Hematopoietic multipotent progenitor cell treated with erythropoietin and hydrocortisone succinate and interleukin-3 and kit ligand, for 17 days (in vitro differentiated cells): Measurements from ENCODE around the gene ST3GAL3.

Experiments
- DNase-seq: peaks from one replicate; pipeline ENCODE4 v3.0.0-alpha.2; 2015; ENCODE audit warnings: low spot score

The ST3GAL3 gene

DNA sequence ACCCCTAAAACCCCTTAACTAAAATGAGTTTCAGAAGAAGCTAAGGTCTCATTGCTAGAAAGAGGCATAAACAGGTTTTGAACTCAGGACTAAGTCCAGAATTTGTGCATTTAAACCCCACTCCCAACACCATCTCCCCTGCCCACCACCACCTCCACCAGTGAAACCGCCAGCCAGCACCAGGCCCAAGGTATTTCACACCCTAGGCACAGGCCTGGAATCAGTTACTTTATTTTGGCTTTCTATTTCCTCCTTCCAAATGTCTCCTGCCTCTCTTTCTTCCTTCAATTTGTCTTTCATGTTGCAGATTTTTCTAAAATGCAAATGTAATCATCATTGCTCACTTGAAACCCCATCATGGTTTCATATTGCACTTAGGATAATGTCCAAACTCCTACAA, 237.5 kb downstream of the ST3GAL3 start:
- no peak for DNase-seq

- DNase-seq, result no peak
These were observed 238.4 kb downstream of the ST3GAL3 start for GRCh38 chr1:43945674-43946235.

DNA sequence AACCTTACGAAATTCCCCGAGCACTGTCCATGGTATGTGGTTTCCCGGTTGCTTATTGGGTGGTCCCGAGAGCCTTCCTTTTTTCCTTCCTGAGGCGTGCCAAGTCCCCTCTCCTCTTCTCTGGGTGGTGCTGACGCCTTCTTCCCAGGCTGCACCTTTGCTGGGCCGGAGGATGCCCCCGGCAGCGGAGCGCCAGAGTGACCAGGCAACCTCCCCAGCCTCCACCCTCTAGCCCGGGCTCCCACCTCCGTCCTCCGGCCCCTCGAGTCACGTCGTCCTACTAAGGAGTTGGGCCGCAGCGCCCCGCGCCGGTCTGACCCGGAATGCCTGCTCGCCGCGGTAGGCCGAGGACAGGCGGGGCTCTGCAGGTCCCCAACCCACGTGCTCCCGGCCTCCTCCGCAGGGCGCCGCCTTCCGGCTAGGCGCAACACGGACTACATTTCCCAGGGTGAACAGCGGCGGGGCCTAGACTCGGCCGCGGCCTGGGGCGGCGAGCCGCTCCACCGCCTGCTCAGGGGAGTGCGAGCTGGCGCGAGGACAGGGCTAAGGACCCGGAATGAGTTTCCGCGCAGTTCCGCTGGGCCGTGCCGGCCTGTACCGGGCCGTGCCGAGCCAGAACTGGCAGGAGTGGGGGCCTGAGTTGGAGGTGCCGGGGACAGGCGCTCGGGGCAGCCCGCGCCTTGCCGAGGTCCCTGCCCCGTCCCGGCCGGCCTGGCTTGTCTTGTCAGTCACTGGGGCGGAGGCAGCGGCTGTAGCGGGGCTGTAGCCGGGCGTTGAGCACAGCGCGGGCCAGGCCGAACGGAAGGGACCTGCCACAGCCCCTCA, 239.1 kb downstream of the ST3GAL3 start, which contains the start of gene IPO13:
Gene IPO13 (plus strand): TSS at position 715 of the 825 bp plus-strand sequence. CDS start 651 bp downstream, outside the sequence.
- peak; percentile 97 for DNase-seq

- DNase-seq, result no peak
These were observed 239.9 kb downstream of the ST3GAL3 start for GRCh38 chr1:43947061-43947873.

DNA sequence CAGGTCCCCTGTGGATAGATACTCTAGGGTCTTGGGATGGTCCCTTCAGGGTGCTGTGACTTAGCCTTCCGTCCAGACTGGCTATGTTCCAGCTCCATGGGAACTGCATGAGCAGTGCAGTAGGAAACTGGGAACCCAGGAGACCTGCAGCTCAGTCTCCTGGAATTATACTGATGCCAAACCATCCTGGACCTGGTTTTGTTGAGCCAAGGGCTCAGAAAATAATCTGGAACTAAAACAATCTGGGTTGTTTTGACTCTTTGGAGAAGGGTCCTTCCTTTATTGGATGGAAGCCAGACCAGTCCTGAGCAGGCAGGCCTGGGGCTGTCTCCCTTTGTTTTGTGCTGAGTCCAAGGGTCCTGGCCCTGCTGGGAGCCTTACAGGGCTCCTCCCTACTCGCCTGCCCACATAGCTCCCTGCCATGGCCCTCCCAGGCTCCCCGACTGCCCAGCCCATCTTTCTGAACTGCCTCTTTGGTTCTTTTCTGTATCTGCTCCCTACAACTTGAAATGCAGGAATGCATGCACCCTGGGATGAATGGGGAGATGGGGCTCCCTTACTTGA, 240.6 kb downstream of the ST3GAL3 start:
- no peak for DNase-seq

DNA sequence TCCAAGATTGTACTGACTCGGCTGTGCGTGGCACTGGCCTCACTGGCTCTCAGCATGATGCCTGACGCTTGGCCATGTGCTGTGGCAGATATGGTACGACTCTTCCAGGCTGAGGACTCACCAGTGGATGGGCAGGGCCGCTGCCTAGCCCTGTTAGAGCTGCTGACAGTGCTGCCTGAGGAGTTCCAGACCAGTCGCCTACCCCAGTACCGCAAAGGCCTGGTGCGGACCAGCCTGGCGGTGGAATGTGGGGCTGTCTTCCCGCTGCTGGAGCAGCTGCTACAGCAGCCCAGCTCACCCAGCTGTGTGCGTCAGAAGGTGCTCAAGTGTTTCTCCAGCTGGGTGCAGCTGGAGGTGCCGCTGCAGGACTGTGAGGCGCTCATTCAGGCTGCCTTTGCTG, 242.3 kb downstream of the ST3GAL3 start:
- DNase-seq, result no peak

- no peak for DNase-seq
These were observed 244.0 kb downstream of the ST3GAL3 start for GRCh38 chr1:43951021-43951985.

- no peak for DNase-seq
These were observed 245.5 kb downstream of the ST3GAL3 start for GRCh38 chr1:43952731-43953346.

GRCh38 chr1:43953361-43953760, 246.0 kb downstream of the ST3GAL3 start:
- DNase-seq, result no peak

DNA sequence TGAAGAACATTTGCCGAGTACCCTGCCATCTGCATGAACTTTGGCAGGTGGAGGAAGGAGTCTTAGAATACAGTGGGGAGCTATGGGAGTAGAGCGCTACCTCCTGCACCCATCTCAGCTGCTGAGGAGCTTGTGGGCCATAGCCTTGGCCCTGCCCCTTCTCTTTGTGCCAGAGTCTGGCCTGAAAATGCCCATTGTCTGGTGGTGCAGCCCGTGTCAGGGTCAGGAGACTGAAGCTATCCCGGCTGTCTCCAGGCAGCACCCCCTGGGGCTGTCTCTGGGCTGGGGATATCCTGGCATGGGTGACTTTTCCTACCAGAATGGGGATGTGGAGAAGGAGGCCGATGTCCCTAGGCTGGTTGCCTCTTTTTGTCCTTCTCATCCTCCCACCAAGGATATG, 246.7 kb downstream of the ST3GAL3 start:
- DNase-seq, result no peak

DNA sequence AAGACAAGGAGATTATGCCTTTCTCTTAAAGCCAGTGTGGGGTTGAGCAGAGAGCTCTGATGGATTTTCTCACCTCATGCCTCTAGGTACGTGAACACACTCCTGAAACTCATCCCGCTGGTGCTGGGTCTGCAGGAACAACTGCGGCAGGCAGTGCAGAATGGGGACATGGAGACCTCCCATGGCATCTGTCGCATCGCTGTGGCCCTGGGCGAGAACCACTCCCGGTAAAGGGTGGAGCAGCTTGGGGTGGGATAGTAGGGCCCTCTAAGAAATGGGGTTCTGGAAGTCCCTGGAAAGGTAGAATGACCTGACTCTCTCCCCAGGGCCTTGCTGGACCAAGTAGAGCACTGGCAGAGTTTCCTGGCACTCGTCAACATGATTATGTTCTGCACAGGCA, 248.9 kb downstream of the ST3GAL3 start:
- no peak for DNase-seq

DNA sequence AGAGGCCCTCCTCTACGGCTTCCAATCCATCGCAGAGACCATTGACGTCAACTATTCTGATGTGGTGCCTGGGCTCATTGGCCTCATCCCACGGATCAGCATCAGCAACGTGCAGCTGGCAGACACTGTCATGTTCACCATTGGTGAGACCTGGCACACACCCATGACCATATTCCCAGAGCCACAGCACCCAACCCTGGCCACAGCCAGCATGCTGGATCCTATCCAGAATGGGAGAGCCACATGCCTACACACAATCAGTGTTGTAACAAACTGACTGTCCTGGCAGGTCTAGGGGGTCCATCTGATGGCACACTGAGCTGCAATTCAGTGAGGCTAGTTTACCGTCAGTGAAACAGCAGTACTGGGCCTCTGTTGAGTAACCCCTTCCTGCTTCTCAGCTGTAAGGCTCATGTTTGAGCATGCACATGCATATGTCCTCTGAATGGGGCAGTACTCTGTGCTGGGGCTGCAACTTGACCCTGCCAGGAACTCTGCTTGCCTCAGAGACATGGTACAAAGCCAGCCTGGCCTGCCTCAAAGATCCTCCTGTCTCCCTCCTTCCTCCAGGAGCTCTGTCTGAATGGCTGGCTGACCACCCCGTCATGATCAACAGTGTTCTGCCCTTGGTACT, 250.2 kb downstream of the ST3GAL3 start:
- DNase-seq, result no peak

GRCh38 chr1:43958351-43959255, 251.3 kb downstream of the ST3GAL3 start:
- DNase-seq, result no peak

DNA sequence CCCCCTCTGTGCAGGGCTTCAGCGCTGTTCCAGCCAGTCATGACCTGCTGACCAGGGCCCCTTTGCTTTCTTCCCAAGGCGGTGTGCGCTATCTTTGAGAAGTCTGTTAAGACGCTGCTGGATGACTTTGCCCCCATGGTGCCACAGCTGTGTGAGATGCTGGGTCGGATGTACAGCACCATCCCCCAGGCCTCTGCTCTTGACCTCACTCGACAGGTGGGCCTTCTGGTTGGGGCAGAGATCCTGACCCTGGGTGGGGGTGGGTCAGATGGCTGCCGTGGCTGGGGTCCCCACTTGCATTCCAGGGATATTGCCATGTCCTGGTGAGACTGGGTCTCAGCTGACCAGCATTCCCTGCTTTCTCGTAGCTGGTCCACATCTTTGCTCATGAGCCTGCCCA, 253.5 kb downstream of the ST3GAL3 start:
- no peak for DNase-seq

DNA sequence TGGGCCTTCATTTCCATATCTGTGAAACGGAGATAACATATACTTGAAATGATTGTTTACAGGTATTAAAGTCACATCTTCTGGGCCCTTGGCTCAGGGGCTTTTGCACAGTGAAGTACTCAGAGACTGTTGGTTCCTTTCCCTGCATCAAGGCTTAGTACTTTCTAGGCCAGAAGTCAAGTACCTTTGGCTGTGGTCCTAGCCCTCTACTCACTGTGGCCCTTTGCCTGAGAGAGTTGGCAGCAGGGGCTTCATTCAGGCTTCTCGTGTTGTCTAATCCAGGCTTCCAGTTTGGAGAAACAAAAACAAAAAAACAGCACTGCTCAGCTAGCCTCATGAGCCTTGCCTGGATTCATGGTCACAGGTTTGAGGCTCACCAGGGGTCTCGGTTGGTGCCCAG, 254.4 kb downstream of the ST3GAL3 start:
- no peak for DNase-seq

GRCh38 chr1:43962324-43962723, 255.0 kb downstream of the ST3GAL3 start:
- DNase-seq, result no peak

DNA sequence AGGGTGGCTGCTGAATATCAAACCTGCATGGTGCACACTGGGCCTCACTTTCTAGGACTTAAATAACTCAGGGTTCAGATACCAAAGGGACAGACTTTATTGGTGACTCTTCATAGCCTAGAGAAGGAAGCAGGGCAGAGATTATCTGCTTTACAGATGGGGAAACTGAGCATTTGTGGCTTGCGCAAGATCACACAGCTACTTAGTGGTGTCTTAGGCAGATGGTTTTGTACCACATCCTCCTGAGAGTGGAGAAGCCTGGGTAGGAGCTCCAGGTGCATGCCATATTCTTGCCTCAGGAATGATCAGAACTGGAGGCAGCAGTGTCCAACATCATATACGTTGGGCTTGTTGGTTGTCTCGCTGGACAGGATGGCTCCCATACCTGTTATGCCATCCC, 255.7 kb downstream of the ST3GAL3 start:
- DNase-seq, result no peak

GRCh38 chr1:43963890-43964289, 256.6 kb downstream of the ST3GAL3 start:
- DNase-seq, result no peak

DNA sequence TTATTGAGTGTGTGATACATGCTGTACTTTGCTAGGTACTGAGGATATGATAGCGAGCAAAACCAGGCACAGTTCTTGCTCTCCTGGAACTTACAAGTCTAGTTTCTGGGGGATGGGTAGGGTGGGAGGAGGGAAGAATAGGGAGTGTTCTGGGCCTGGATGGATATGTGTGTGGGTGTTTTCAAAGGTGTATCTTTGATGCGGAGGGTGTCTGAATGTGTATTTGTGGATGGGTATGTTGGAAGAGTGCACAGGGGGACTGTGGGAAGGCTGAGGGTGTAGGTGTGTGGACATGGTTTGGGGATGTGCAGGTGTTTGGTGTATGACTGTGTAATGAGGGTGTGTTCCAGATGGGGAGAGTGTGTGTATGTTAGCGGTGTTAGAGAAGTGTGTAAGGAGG, 258.0 kb downstream of the ST3GAL3 start:
- DNase-seq, result no peak
